Measurements from ENCODE around the gene MELTF. TPM values are rescaled to one million over a fixed set of nuclear protein-coding genes. Genes with fewer than 3 reads are reported as not detected.
A peak's percentile ranks its signal among the peaks of the same experiment; 100 is the strongest.
"Not testable (repeated sequence)": the region's sequence is repeated elsewhere in the genome, so short reads cannot be mapped to it uniquely, and the experiment has no call there.

MELTF gene
- total and polyA plus RNA-seq, 11 donors = 4.9 to 72.6 (median 10.3) TPM

DNA sequence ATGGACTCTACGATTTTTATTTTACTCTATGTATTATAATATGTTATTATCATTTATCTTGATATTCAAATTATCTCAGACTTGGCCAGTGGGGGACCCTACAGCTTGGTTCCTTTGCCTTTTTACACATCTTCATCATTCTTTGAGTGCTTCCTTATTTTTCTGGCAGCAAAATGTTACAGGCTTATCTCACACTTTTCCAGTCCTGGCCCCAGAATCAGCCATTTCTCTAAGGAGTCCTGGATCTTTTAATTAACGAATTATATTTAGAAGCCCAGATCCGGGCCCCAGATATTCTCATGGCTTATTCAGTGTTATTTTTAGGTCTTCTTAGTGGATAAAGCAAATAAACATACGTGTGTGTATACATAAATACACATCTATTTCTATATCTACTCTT lies 32.8 kb upstream of the MELTF start:
- ATAC-seq (no peak), DNase-seq (no peak)
- TF ChIP-seq POLR2A (IDR thresholded peaks at IDR 0.05) = no peak
- TF ChIP-seq, protein P1, sequence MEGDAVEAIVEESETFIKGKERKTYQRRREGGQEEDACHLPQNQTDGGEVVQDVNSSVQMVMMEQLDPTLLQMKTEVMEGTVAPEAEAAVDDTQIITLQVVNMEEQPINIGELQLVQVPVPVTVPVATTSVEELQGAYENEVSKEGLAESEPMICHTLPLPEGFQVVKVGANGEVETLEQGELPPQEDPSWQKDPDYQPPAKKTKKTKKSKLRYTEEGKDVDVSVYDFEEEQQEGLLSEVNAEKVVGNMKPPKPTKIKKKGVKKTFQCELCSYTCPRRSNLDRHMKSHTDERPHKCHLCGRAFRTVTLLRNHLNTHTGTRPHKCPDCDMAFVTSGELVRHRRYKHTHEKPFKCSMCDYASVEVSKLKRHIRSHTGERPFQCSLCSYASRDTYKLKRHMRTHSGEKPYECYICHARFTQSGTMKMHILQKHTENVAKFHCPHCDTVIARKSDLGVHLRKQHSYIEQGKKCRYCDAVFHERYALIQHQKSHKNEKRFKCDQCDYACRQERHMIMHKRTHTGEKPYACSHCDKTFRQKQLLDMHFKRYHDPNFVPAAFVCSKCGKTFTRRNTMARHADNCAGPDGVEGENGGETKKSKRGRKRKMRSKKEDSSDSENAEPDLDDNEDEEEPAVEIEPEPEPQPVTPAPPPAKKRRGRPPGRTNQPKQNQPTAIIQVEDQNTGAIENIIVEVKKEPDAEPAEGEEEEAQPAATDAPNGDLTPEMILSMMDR (IDR thresholded peaks at IDR 0.05) = no peak
- Histone ChIP-seq H3K36me3 (peaks cover 0 to 93% (median 78%) of the 10 kb centered on the region in 9 donors), H3K27ac (no peak overlapping the region), H3K4me1 (no peaks in the 10 kb centered on the region), H3K9me3 (no peaks in the 10 kb centered on the region), H3K27me3 (no peaks in the 10 kb centered on the region), H3K4me3 (no peak overlapping the region)
- intact Hi-C loops (cut with DNase I) = no loop called here
- 66 to 71% (median 68%) methylated on average over 4 of the region's 4 CpGs for WGBS, 4 donors

DNA sequence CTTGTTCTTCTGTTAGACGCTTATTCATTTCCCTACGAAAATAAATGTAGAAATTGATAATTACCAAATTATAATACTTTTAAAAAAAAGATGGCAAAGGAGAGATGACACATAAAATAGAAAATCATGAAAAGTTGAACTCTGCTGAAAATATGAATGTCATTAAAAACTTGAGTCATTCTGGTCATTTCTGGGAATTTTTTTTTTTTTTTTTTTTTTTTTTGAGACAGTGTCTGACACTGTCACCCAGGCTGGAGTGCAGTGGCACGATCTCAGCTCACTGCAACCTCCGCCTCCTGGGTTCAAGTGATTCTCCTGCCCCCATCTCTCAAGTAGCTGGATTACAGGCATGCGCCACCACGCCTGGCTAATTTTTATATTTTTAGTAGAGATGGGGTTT lies 22.0 kb upstream of the MELTF start:
- peaks cover 0 to 92% (median 61%) of the 10 kb centered on the region in 9 donors for H3K36me3 ChIP-seq
- DNase-seq; H3K27ac ChIP-seq; ATAC-seq; H3K27me3 ChIP-seq; H3K4me1 ChIP-seq; H3K9me3 ChIP-seq; intact Hi-C loops (cut with DNase I); H3K4me3 ChIP-seq: not testable (repeated sequence)
- 95 to 98% (median 97%) methylated on average over 6 of the region's 6 CpGs for WGBS, 4 donors

DNA sequence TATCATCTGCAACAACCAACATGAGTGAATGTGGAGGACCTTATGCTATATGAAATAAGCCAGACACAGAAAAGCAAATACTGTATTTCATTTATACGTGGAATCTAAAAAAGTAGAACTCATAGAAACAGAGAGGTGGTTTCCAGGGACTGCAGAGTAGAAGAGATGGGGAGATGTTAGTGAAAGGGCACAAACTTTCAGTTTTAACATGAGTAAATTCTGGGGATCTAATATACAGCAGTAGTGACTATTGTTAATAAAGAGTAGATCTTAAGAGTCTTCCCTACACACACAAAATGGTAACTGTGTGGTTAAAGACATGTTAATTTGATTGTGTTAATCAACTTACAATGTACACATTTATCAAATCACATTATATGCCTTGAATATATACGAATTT lies 20.9 kb upstream of the MELTF start:
- Histone ChIP-seq H3K27me3 (no peaks in the 10 kb centered on the region), H3K36me3 (peaks cover 0 to 92% (median 61%) of the 10 kb centered on the region in 9 donors), H3K27ac (no peak overlapping the region), H3K9me3 (no peaks in the 10 kb centered on the region), H3K4me3 (no peak overlapping the region), H3K4me1 (no peaks in the 10 kb centered on the region)
- intact Hi-C loops (cut with DNase I) = no loop called here
- DNase-seq (no peak), ATAC-seq (no peak)
- 91 to 95% (median 94%) methylated on average over 2 of the region's 2 CpGs for WGBS, 4 donors
- no peak for TF ChIP-seq POLR2A (IDR thresholded peaks at IDR 0.05)
- TF ChIP-seq, protein P1 (IDR thresholded peaks at IDR 0.05) = no peak

DNA sequence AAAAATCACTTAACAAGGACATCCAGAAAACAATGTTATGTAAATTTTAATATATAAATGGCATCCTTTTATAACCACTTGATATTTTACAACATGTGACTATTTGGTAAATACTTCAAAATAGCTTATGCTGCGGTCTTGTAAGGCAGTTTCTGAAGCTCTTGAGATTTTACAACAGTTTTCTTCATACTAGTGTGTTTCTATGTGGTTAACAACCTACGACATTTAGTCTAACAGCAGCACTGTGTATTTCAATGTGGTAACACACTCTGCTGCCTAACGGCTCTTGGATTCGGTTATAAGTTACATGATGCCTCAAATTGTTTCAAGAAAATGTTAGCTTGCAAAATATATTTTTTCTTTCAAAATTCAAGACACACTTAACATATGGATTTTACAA lies 12.9 kb upstream of the MELTF start:
- ATAC-seq (no peak), DNase-seq (no peak)
- intact Hi-C loops (cut with DNase I) = no loop called here
- peaks cover 0 to 8% (median 0%) of the 10 kb centered on the region in 12 donors for H3K4me1 ChIP-seq
- H3K9me3 ChIP-seq = no peaks in the 10 kb centered on the region
- peaks cover 0 to 56% (median 32%) of the 10 kb centered on the region in 9 donors for H3K36me3 ChIP-seq
- TF ChIP-seq POLR2A (IDR thresholded peaks at IDR 0.05) = no peak
- no peak overlapping the region for H3K27ac ChIP-seq
- H3K4me3 ChIP-seq = no peak overlapping the region
- 93 to 98% (median 96%) methylated on average over 4 of the region's 4 CpGs for WGBS, 4 donors
- no peaks in the 10 kb centered on the region for H3K27me3 ChIP-seq

DNA sequence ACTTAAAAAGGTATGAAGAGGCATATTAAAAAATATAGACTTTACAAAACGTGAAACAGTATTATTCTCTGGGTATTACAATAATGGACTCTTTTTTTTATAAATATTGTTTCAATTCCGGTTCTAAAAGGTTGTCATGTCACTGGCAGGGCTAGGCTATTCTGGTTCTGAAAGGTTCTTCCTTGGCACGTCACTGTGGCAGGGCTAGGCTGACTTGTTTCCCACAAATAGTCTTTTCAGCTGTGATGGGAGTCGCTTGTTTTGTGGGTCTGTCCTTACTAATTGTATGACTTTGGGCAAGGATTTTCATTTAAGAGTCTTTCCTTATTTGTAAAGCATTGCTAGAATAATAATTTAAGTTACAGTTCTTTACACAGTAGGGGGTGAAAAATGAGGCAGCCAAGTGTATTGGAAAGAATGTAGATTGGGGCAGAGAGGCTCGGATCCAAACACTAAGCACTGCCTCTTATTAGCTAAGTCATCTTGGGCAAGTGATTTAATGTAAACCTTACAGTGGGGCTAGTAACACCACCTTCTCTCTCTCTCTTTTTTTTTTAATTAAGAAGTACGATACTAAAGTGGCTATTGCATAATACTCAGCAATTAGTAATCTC lies 12.4 kb upstream of the MELTF start:
- Histone ChIP-seq H3K9me3 (no peaks in the 10 kb centered on the region), H3K4me3 (no peak overlapping the region), H3K27me3 (no peaks in the 10 kb centered on the region), H3K4me1 (peaks cover 0 to 8% (median 0%) of the 10 kb centered on the region in 12 donors), H3K36me3 (peaks cover 0 to 51% (median 32%) of the 10 kb centered on the region in 9 donors), H3K27ac (no peak overlapping the region)
- intact Hi-C loops (cut with DNase I) = no loop called here
- no peak for TF ChIP-seq POLR2A (IDR thresholded peaks at IDR 0.05)
- TF ChIP-seq, protein P1 (IDR thresholded peaks at IDR 0.05) = no peak
- 68 to 86% (median 72%) methylated on average over 6 of the region's 6 CpGs for WGBS, 4 donors
- peak in 2 of 4 donors; percentile 45 to 53 for ATAC-seq
- no peak for DNase-seq

All from heart left ventricle (tissue), 16 donors.